ENCODE measurements around the gene AIM2.

Gene AIM2

GRCh38 chr1:159014851-159015250, 61.7 kb downstream of the AIM2 start:
- DNase-seq (ENCODE audit: low spot score) = no peak

- DNase-seq (ENCODE audit: low spot score) = no peak
Observed at GRCh38 chr1:159014003-159014571, 62.5 kb downstream of the AIM2 start.

- no peak for DNase-seq (ENCODE audit: low spot score)
Observed at GRCh38 chr1:159012495-159012894, 64.1 kb downstream of the AIM2 start.
